H9 (cell line): ENCODE results near the gene FUT9. TPM values are rescaled to one million over a fixed set of nuclear protein-coding genes. Genes with fewer than 3 reads are reported as not detected.

Experiments used
- DNase-seq: peaks from one replicate; pipeline ENCODE4 v3.0.0-alpha.2; 2017
- H2AFZ ChIP-seq: one replicate; pipeline ENCODE4 v1.6.1; 2013; ENCODE audit warnings: mild to moderate bottlenecking, low read length, control low read depth, moderate library complexity
- H2AK5ac ChIP-seq: 2 replicates; pipeline ENCODE4 v1.6.1; 2013; ENCODE audit warnings: low read length, control low read depth, mixed read lengths; ENCODE audit not compliant: insufficient read length
- H2BK120ac ChIP-seq: one replicate; pipeline ENCODE4 v1.6.1; 2013; ENCODE audit warnings: low read depth, mild to moderate bottlenecking, low read length, control low read depth, inconsistent platforms; ENCODE audit not compliant: poor library complexity, severe bottlenecking
- H2BK12ac ChIP-seq: 2 replicates; pipeline ENCODE4 v1.6.1; 2013; ENCODE audit warnings: low read length, control low read depth, mixed read lengths, low read depth; ENCODE audit not compliant: insufficient read length
- H2BK15ac ChIP-seq: 2 replicates; pipeline ENCODE4 v1.6.1; 2013; ENCODE audit warnings: low read depth, low read length, control low read depth
- H2BK20ac ChIP-seq: one replicate; pipeline ENCODE4 v1.6.1; 2013; ENCODE audit warnings: low read depth, mild to moderate bottlenecking, low read length, control low read depth, inconsistent platforms; ENCODE audit not compliant: poor library complexity, severe bottlenecking
- H2BK5ac ChIP-seq: 2 replicates; pipeline ENCODE4 v1.6.1; 2013; ENCODE audit warnings: low read length, control low read depth, mixed read lengths; ENCODE audit not compliant: insufficient read length
- H3K14ac ChIP-seq: 2 replicates; pipeline ENCODE4 v1.6.1; 2013; ENCODE audit warnings: low read length, control low read depth; ENCODE audit not compliant: insufficient read depth
- H3K18ac ChIP-seq: 2 replicates; pipeline ENCODE4 v1.6.1; 2013; ENCODE audit warnings: low read depth, mild to moderate bottlenecking, mixed read lengths, low read length, control low read depth; ENCODE audit not compliant: insufficient read length
- H3K23ac ChIP-seq: 2 replicates; pipeline ENCODE4 v1.6.1; 2013; ENCODE audit warnings: low read length, control low read depth, mixed read lengths, low read depth; ENCODE audit not compliant: insufficient read length
- H3K23me2 ChIP-seq: 2 replicates; pipeline ENCODE4 v1.6.1; 2013; ENCODE audit warnings: low read depth, mild to moderate bottlenecking, mixed read lengths, low read length, control low read depth; ENCODE audit not compliant: insufficient read length, poor library complexity, severe bottlenecking
- H3K27ac ChIP-seq: 2 replicates; pipeline ENCODE4 v1.5.1; 2013; ENCODE audit warnings: low read length, control low read depth, mixed read lengths, low read depth; ENCODE audit not compliant: insufficient read length
- H3K27me3 ChIP-seq: 2 replicates; pipeline ENCODE4 v1.6.1; 2013; ENCODE audit warnings: low read length, control low read depth, inconsistent platforms; ENCODE audit not compliant: insufficient read depth
- H3K4ac ChIP-seq: 2 replicates; pipeline ENCODE4 v1.6.1; 2013; ENCODE audit warnings: low read depth, mild to moderate bottlenecking, control low read depth, inconsistent platforms, low read length, moderate library complexity
- H3K4me1 ChIP-seq: 2 replicates; pipeline ENCODE4 v1.6.1; 2013; ENCODE audit warnings: low read length, control low read depth, inconsistent platforms; ENCODE audit not compliant: insufficient read depth
- H3K4me2 ChIP-seq: 2 replicates; pipeline ENCODE4 v1.6.1; 2013; ENCODE audit warnings: low read length, control low read depth, mixed read lengths; ENCODE audit not compliant: insufficient read length, insufficient read depth
- H3K56ac ChIP-seq: 2 replicates; pipeline ENCODE4 v1.6.1; 2013; ENCODE audit warnings: low read depth, mild to moderate bottlenecking, mixed read lengths, low read length, control low read depth; ENCODE audit not compliant: insufficient read length
- H3K79me1 ChIP-seq: 2 replicates; pipeline ENCODE4 v1.6.1; 2013; ENCODE audit warnings: low read depth, mild to moderate bottlenecking, moderate library complexity, low read length, control low read depth, inconsistent platforms; ENCODE audit not compliant: insufficient read depth, poor library complexity, severe bottlenecking
- H3K79me2 ChIP-seq: 2 replicates; pipeline ENCODE4 v1.6.1; 2013; ENCODE audit warnings: low read length, control low read depth, inconsistent platforms; ENCODE audit not compliant: insufficient read depth
- H3K9ac ChIP-seq: 2 replicates; pipeline ENCODE4 v1.6.1; 2013; ENCODE audit warnings: low read length, control low read depth, mixed read lengths; ENCODE audit not compliant: insufficient read length; ENCODE audit errors: extremely low read depth
- H3K9me3 ChIP-seq: one replicate; pipeline ENCODE4 v1.6.1; 2013; ENCODE audit warnings: low read depth, low read length, inconsistent platforms; ENCODE audit not compliant: control insufficient read depth
- H3T11ph ChIP-seq: one replicate; pipeline ENCODE4 v1.6.1; 2013; ENCODE audit warnings: mild to moderate bottlenecking, low read length, control low read depth, inconsistent platforms
- H4K20me1 ChIP-seq: one replicate; pipeline ENCODE4 v1.6.1; 2013; ENCODE audit not compliant: control insufficient read depth, insufficient read length, insufficient read depth
- H4K5ac ChIP-seq: 2 replicates; pipeline ENCODE4 v1.6.1; 2013; ENCODE audit warnings: low read depth, mild to moderate bottlenecking, mixed read lengths, low read length, control low read depth; ENCODE audit not compliant: insufficient read length
- H4K8ac ChIP-seq: replicated peaks from 2 replicates; pipeline ENCODE4 v1.6.1; 2013; ENCODE audit warnings: low read length, control low read depth, mixed read lengths, low read depth; ENCODE audit not compliant: insufficient read length
- H4K91ac ChIP-seq: 2 replicates; pipeline ENCODE4 v1.6.1; 2013; ENCODE audit warnings: low read depth, mild to moderate bottlenecking, moderate library complexity, mixed read lengths, low read length, control low read depth; ENCODE audit not compliant: insufficient read length
- H3K27ac Mint-ChIP-seq, 3 experiments: 2 replicates in 2 of 3; 3 replicates in 1 of 3; pipeline ENCODE4 v1.8.0; 2020 to 2021; ENCODE audit warnings: mixed read lengths in 3 of 3, mild to moderate bottlenecking in 1 of 3, moderate library complexity in 1 of 3
- H3K27me3 Mint-ChIP-seq: 2 replicates; pipeline ENCODE4 v1.8.0; 2021; ENCODE audit warnings: low read depth, mild to moderate bottlenecking, moderate library complexity, mixed read lengths
- H3K36me3 Mint-ChIP-seq, 3 experiments: 2 replicates in 2 of 3; 3 replicates in 1 of 3; pipeline ENCODE4 v1.8.0; 2020 to 2021; ENCODE audit warnings: low read depth in 3 of 3, mixed read lengths in 3 of 3; ENCODE audit not compliant: insufficient read depth in 1 of 3
- H3K4me1 Mint-ChIP-seq, 2 experiments: 2 replicates each; pipeline ENCODE4 v1.8.0; 2020; ENCODE audit warnings: mixed read lengths in 2 of 2
- H3K4me3 Mint-ChIP-seq, 2 experiments: 2 replicates in 1 of 2; 3 replicates in 1 of 2; pipeline ENCODE4 v1.8.0; 2020 to 2021; ENCODE audit warnings: mild to moderate bottlenecking in 2 of 2, mixed read lengths in 2 of 2, moderate library complexity in 1 of 2
- H3K9me3 Mint-ChIP-seq, 2 experiments: 2 replicates in 1 of 2; 3 replicates in 1 of 2; pipeline ENCODE4 v1.8.0; 2020; ENCODE audit warnings: mild to moderate bottlenecking in 2 of 2, mixed read lengths in 2 of 2, moderate library complexity in 1 of 2
- CTCF ChIP-seq: fragments of 200-600 bp; sonication (generic); conservative IDR thresholded peaks from 3 replicates; pipeline ENCODE4 v1.8.0; 2021; ENCODE audit warnings: antibody characterized with exemption, mild to moderate bottlenecking
- WGBS: extraction: QIAGEN DNeasy Blood & Tissue Kit; methylation state at CpG from one replicate; pipeline ENCODE4 v1.1.7; 2013; ENCODE audit warnings: missing lambda C conversion rate, low lambda C conversion rate, mixed read lengths; ENCODE audit not compliant: insufficient read length; ENCODE audit errors: extremely low coverage; 5-methylcytosine and 5-hydroxymethylcytosine counted together
- total RNA-seq: library from RNA; stranded (reverse); gene quantifications from 2 replicates; pipeline ENCODE4 v1.2.1, GENCODE V29; 2021

FUT9 gene
- total RNA-seq, 1 experiment from 2014 or later, result 1.6 TPM

DNA sequence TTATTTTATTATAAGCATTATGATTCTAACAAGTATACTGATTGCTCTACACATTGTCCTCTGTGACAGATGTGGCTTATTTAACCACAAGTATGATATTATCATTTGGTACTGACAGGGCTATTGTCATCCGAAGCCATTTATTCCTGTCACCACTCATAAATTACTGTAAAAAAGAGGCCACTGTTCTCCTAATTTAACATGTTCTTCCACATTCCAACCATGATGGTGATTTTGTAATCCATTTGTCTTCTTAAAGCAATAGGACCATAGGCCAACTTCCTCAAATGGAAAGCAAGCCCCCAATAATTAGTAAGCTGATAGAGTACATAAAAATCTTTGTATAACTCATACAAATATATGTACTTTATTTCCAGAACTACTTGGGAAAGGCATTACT is 50.6 kb downstream of the FUT9 start:
- H3K23ac ChIP-seq, result no peak overlapping the region
- no peak overlapping the region for H3K27ac ChIP-seq
- Mint-ChIP-seq H3K9me3 (peaks cover 3 to 8% of the 10 kb centered on the region in 2 experiments; a peak in 2 of 5 replicates), H3K27ac (no peak overlapping the region), H3K4me3 (no peak overlapping the region), H3K4me1 (peaks cover 0 to 4% of the 10 kb centered on the region in 2 experiments; a peak in 1 of 4 replicates), H3K36me3 (peaks cover 0 to 10% (median 6%) of the 10 kb centered on the region in 3 experiments; a peak in 4 of 7 replicates), H3K27me3 (no peaks in the 10 kb centered on the region)
- H3K9me3 ChIP-seq, result no peaks in the 10 kb centered on the region
- H4K5ac ChIP-seq, result no peak overlapping the region
- no peak overlapping the region for H2AK5ac ChIP-seq
- H4K20me1 ChIP-seq, result no peaks in the 10 kb centered on the region
- H3K79me2 ChIP-seq, result no peaks in the 10 kb centered on the region
- H3K18ac ChIP-seq, result no peak overlapping the region
- H4K91ac ChIP-seq, result no peak overlapping the region
- H3K9ac ChIP-seq, result no peak overlapping the region
- no peak for TF ChIP-seq CTCF
- no peak overlapping the region for H3K4ac ChIP-seq
- H2BK15ac ChIP-seq, result no peak overlapping the region
- H3K14ac ChIP-seq, result no peak overlapping the region
- DNase-seq, result no peak
- no peak overlapping the region for H3K56ac ChIP-seq
- no peak overlapping the region for H2BK5ac ChIP-seq
- H2AFZ ChIP-seq, result no peak overlapping the region
- no peak overlapping the region for H2BK12ac ChIP-seq
- no peak overlapping the region for H2BK20ac ChIP-seq
- no peak overlapping the region for H4K8ac ChIP-seq
- no peak overlapping the region for H2BK120ac ChIP-seq
- WGBS, result no CpG with 5 or more reads among the region's 1 CpG
- H3K4me2 ChIP-seq, result no peak overlapping the region
- no peak overlapping the region for H3T11ph ChIP-seq
- no peaks in the 10 kb centered on the region for H3K27me3 ChIP-seq
- H3K4me1 ChIP-seq, result no peaks in the 10 kb centered on the region
- H3K79me1 ChIP-seq, result no peaks in the 10 kb centered on the region
- H3K23me2 ChIP-seq, result no peaks in the 10 kb centered on the region
